Left ventricle myocardium inferior (tissue), 1 donor: Measurements from ENCODE around the gene PHACTR3. TPM values are rescaled to one million over a fixed set of nuclear protein-coding genes. Genes with fewer than 3 reads are reported as not detected.

Experiments used
- DNase-seq: peaks from one replicate; pipeline ENCODE4 v3.0.0-alpha.2; 2020
- H3K27ac ChIP-seq: fragments of 200-600 bp; replicated peaks from 2 replicates; pipeline ENCODE4 v1.8.0; 2021
- H3K27me3 ChIP-seq: fragments of 200-600 bp; 2 replicates; pipeline ENCODE4 v1.8.0; 2021; ENCODE audit warnings: low read depth
- H3K36me3 ChIP-seq: fragments of 200-600 bp; 2 replicates; pipeline ENCODE4 v1.8.0; 2021
- H3K4me1 ChIP-seq: fragments of 200-600 bp; 2 replicates; pipeline ENCODE4 v1.8.0; 2021
- H3K4me3 ChIP-seq: fragments of 200-600 bp; 2 replicates; pipeline ENCODE4 v1.8.0; 2021; ENCODE audit warnings: mild to moderate bottlenecking, moderate library complexity
- H3K9me3 ChIP-seq: fragments of 200-600 bp; replicated peaks from 2 replicates; pipeline ENCODE4 v1.8.0; 2021
- intact Hi-C: fragments of 100-400 bp; cut with micrococcal nuclease; formaldehyde crosslinking; loops from one replicate; pipeline ENCODE4 v1.11.0; 2022
- total RNA-seq: library from RNA; stranded (reverse); fragmentation: NEBNext Ultra II Directional; extraction: Animal tissue kit (Norgen Biotek cat#: 25700); gene quantifications from one replicate; pipeline ENCODE4 v1.2.1, GENCODE V29; 2021
- TF ChIP-seq, protein P1 (sequence below): fragments of 200-600 bp; IDR thresholded peaks from 2 replicates; pipeline ENCODE4 v1.8.0; 2021; ENCODE audit warnings: antibody characterized with exemption, mild to moderate bottlenecking, borderline replicate concordance
- donor health status: DM: no; HTN: yes; CAD: no; lungs with severe emphysema.

The PHACTR3 gene
- total RNA-seq, 1 donor from 2014 or later, result 4.3 TPM

DNA sequence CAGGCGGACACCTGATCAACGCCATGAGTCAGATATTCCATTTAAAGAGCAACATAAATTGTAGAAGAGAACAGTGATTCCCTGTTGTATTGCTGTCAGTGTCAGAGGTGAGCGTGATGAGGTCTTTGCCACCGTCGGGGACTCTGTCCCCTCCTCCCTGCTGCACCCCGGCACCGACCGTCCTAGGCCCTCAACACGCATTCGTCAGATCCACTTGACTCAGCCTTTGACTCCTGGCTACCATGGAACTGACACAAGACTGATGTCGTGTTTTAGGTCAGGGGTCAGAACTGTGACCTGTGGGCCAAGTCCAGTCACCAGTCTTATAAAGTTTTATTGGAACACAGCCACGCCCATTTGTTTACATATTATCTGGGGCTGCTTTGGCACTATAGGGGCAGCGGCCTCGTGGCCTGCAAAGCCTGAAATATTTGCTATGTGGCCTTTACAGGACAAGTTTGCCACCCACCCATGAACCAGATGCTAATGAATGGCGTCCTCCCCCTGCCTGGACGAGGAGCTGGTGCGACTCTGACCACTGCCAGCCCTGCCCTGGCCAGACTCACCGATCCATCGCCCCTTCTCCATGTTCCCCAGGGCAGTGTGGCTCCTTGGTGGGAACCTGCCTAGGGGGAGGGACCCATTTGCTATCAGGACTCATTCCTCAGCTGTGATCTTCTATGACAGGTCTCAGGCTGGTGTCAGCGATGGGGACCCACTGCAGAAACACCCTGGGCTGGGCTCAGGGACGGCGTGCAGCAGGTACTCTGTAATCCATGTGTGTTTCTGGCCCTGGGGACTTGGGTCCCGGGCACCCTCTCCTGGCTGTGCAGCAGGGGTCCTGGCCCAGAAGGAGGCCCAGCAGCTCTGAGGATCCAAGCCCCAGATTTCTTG is 37.5 kb upstream of the PHACTR3 start:
- no peak overlapping the region for H3K4me3 ChIP-seq
- intact Hi-C loops, result no loop called here
- no peak overlapping the region for H3K27ac ChIP-seq
- peaks cover 39% of the 10 kb centered on the region for H3K27me3 ChIP-seq
- no peak for DNase-seq
- peaks cover 4% of the 10 kb centered on the region for H3K4me1 ChIP-seq
- no peaks in the 10 kb centered on the region for H3K36me3 ChIP-seq
- TF ChIP-seq, protein P1, sequence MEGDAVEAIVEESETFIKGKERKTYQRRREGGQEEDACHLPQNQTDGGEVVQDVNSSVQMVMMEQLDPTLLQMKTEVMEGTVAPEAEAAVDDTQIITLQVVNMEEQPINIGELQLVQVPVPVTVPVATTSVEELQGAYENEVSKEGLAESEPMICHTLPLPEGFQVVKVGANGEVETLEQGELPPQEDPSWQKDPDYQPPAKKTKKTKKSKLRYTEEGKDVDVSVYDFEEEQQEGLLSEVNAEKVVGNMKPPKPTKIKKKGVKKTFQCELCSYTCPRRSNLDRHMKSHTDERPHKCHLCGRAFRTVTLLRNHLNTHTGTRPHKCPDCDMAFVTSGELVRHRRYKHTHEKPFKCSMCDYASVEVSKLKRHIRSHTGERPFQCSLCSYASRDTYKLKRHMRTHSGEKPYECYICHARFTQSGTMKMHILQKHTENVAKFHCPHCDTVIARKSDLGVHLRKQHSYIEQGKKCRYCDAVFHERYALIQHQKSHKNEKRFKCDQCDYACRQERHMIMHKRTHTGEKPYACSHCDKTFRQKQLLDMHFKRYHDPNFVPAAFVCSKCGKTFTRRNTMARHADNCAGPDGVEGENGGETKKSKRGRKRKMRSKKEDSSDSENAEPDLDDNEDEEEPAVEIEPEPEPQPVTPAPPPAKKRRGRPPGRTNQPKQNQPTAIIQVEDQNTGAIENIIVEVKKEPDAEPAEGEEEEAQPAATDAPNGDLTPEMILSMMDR, result no peak
- no peaks in the 10 kb centered on the region for H3K9me3 ChIP-seq

DNA sequence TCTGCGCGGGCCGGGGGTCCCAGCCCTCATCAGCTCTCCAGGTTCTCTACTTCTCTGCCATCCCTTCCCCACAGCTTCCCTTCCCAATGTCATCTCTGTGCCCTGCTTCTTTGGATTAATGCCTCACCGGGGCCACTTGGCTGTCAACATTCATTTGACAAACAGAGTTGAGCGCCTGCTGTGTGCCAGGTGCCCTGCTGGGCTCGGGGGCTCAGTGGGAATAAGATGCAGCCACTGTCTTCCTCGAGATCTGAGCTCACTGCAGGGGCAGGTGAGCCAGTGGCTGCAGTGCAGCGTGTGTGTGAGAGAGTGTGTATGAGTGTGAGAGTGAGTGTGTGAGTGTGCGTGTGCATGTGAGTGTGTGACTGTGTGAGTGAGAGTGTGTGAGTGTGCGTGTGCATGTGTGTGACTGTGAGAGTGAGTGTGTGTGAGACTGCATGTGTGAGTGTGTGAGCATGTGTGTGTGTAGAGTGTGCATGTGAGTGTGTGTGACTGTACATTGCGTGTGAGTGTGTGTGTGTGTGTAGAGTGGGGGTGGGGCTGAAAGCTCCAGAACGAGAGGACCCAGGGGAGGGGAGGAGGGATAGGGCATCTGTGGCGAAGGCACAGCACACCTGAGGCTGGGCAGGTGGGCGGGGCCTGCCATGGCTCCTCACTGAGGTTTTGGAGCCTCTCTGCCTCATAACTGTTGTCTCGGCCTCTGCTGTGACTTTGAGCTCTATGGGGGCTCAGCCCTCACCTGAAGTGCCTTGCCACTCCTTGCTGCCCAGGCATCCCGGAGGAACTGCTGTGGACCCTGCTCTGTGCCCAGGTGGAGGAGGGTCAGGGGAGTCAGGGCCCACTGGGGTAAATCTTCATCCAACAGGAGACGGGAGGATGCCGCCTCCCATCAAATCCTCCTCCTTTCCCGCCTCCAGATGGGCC is 36.5 kb upstream of the PHACTR3 start:
- Histone ChIP-seq H3K4me3 (no peak overlapping the region), H3K9me3 (no peaks in the 10 kb centered on the region), H3K27ac (no peak overlapping the region), H3K36me3 (no peaks in the 10 kb centered on the region), H3K27me3 (peaks cover 42% of the 10 kb centered on the region), H3K4me1 (peaks cover 8% of the 10 kb centered on the region)
- DNase-seq, result no peak
- intact Hi-C loops, result no loop called here
- TF ChIP-seq, protein P1, result no peak

GRCh38 chr20:59568509-59569024 is 35.8 kb upstream of the PHACTR3 start:
- peaks cover 41% of the 10 kb centered on the region for H3K27me3 ChIP-seq
- intact Hi-C loops, result no loop called here
- DNase-seq, result no peak
- no peaks in the 10 kb centered on the region for H3K9me3 ChIP-seq
- TF ChIP-seq, protein P1, result no peak
- no peak overlapping the region for H3K4me3 ChIP-seq
- no peaks in the 10 kb centered on the region for H3K36me3 ChIP-seq
- no peak overlapping the region for H3K27ac ChIP-seq
- H3K4me1 ChIP-seq, result peaks cover 8% of the 10 kb centered on the region

DNA sequence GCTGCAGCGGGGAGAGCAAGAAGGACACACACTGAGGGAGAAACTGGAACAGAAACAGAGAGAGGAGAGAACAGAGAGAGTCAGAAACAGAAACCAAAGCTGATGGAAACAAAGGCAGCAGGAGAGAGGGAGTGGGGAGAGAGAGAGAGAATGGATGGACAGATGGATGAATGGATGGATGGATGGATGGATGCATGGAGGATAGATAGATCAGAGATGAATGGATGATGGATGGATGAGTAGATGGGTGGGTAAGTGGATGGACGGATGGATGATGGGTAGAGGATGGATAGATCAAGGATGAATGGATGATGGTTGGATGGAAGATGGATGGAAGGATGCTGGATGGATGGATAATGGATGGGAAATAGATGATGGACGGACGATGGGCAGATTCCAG is 35.0 kb upstream of the PHACTR3 start:
- H3K36me3 ChIP-seq, result no peaks in the 10 kb centered on the region
- intact Hi-C loops, result no loop called here
- no peak for DNase-seq
- H3K4me3 ChIP-seq, result no peak overlapping the region
- H3K4me1 ChIP-seq, result peaks cover 8% of the 10 kb centered on the region
- TF ChIP-seq, protein P1, result no peak
- H3K27ac ChIP-seq, result no peak overlapping the region
- no peaks in the 10 kb centered on the region for H3K9me3 ChIP-seq
- peaks cover 48% of the 10 kb centered on the region for H3K27me3 ChIP-seq

- no peak for DNase-seq
- peaks cover 8% of the 10 kb centered on the region for H3K4me1 ChIP-seq
- H3K36me3 ChIP-seq, result no peaks in the 10 kb centered on the region
- TF ChIP-seq, protein P1, result no peak
- no peak overlapping the region for H3K27ac ChIP-seq
- H3K9me3 ChIP-seq, result no peaks in the 10 kb centered on the region
- H3K4me3 ChIP-seq, result no peak overlapping the region
- H3K27me3 ChIP-seq, result peaks cover 60% of the 10 kb centered on the region
- intact Hi-C loops, result no loop called here
Observed at GRCh38 chr20:59571151-59571550, 33.2 kb upstream of the PHACTR3 start.
